ENCODE results near the gene CCDC138. TPM values are rescaled to one million over a fixed set of nuclear protein-coding genes. Genes with fewer than 3 reads are reported as not detected.
A peak's percentile ranks its signal among the peaks of the same experiment; 100 is the strongest.

Gene CCDC138
- total RNA-seq, 2 donors from 2014 or later = 29.7 to 30.2 TPM

GRCh38 chr2:108877506-108877905 lies 90.9 kb downstream of the CCDC138 start:
- H3K27me3 ChIP-seq (ENCODE audit: control insufficient read depth, insufficient read depth, low read length, poor library complexity, severe bottlenecking) = no peaks in the 10 kb centered on the region
- no peak overlapping the region for H3K4me3 Mint-ChIP-seq
- H3K36me3 ChIP-seq (ENCODE audit: control insufficient read depth, insufficient read depth, low read length) = peaks cover 26% of the 10 kb centered on the region
- H3K9me3 ChIP-seq (ENCODE audit: control insufficient read depth, low read length) = peaks cover 38% of the 10 kb centered on the region
- H3K27ac ChIP-seq (ENCODE audit: low read depth, low read length) = no peak overlapping the region
- peak; percentile 51 for TF ChIP-seq CTCF (conservative IDR thresholded peaks at IDR 0.05)
- H3K9me3 Mint-ChIP-seq = peaks cover 31% of the 10 kb centered on the region
- H3K4me3 ChIP-seq (ENCODE audit: low read length) = no peak overlapping the region
- H3K27me3 Mint-ChIP-seq (ENCODE audit: insufficient read depth) = no peaks in the 10 kb centered on the region
- no peak overlapping the region for H3K27ac Mint-ChIP-seq
- 96 to 97% methylated on average over 2 of the region's 2 CpGs for WGBS, 2 experiments (ENCODE audit: insufficient coverage in 1 of 2, insufficient read length in 1 of 2)
- DNase-seq = no peak
- H3K36me3 Mint-ChIP-seq (ENCODE audit: low read depth) = peaks cover 30% of the 10 kb centered on the region
- H3K4me1 ChIP-seq (ENCODE audit: control insufficient read depth, insufficient read depth, low read length) = no peaks in the 10 kb centered on the region
- H3K9ac ChIP-seq (ENCODE audit: extremely low read depth, low read length, poor library complexity, severe bottlenecking) = no peak overlapping the region
- no peaks in the 10 kb centered on the region for H3K4me1 Mint-ChIP-seq

GRCh38 chr2:108878276-108878675 lies 91.7 kb downstream of the CCDC138 start:
- Mint-ChIP-seq H3K4me1 (no peaks in the 10 kb centered on the region), H3K36me3 (ENCODE audit: low read depth) (peaks cover 28% of the 10 kb centered on the region)
- 0 to 46% methylated on average over 1 to 2 of the region's 2 CpGs for WGBS, 2 experiments (ENCODE audit: insufficient coverage in 1 of 2, insufficient read length in 1 of 2)

GRCh38 chr2:108884619-108885018 lies 98.0 kb downstream of the CCDC138 start:
- 74 to 85% methylated on average over 2 to 6 of the region's 6 CpGs for WGBS, 2 experiments (ENCODE audit: insufficient coverage in 1 of 2, insufficient read length in 1 of 2)
- Mint-ChIP-seq H3K4me1 (no peaks in the 10 kb centered on the region), H3K27ac (no peak overlapping the region), H3K27me3 (ENCODE audit: insufficient read depth) (no peaks in the 10 kb centered on the region), H3K9me3 (peaks cover 46% of the 10 kb centered on the region), H3K36me3 (ENCODE audit: low read depth) (peaks cover 7% of the 10 kb centered on the region), H3K4me3 (no peak overlapping the region)
- H3K4me1 ChIP-seq (ENCODE audit: control insufficient read depth, insufficient read depth, low read length) = no peaks in the 10 kb centered on the region
- H3K36me3 ChIP-seq (ENCODE audit: control insufficient read depth, insufficient read depth, low read length) = no peaks in the 10 kb centered on the region
- no peaks in the 10 kb centered on the region for H3K27me3 ChIP-seq (ENCODE audit: control insufficient read depth, insufficient read depth, low read length, poor library complexity, severe bottlenecking)
- H3K9me3 ChIP-seq (ENCODE audit: control insufficient read depth, low read length) = peaks cover 33% of the 10 kb centered on the region
- no peak overlapping the region for H3K27ac ChIP-seq (ENCODE audit: low read depth, low read length)
- H3K9ac ChIP-seq (ENCODE audit: extremely low read depth, low read length, poor library complexity, severe bottlenecking) = no peak overlapping the region
- H3K4me3 ChIP-seq (ENCODE audit: low read length) = no peak overlapping the region
- peak; percentile 59 for DNase-seq
- no peak for TF ChIP-seq CTCF (conservative IDR thresholded peaks at IDR 0.05)

More at GRCh38 chr2:108878276-108878675, 91.7 kb downstream of the CCDC138 start:
- no peaks in the 10 kb centered on the region for H3K4me1 ChIP-seq (ENCODE audit: control insufficient read depth, insufficient read depth, low read length)
- no peak overlapping the region for H3K27ac Mint-ChIP-seq
- no peak for TF ChIP-seq CTCF (conservative IDR thresholded peaks at IDR 0.05)
- no peak overlapping the region for H3K27ac ChIP-seq (ENCODE audit: low read depth, low read length)
- H3K27me3 Mint-ChIP-seq (ENCODE audit: insufficient read depth) = no peaks in the 10 kb centered on the region
- no peak overlapping the region for H3K9ac ChIP-seq (ENCODE audit: extremely low read depth, low read length, poor library complexity, severe bottlenecking)
- H3K9me3 ChIP-seq (ENCODE audit: control insufficient read depth, low read length) = peaks cover 40% of the 10 kb centered on the region
- no peak for DNase-seq
- H3K4me3 ChIP-seq (ENCODE audit: low read length) = no peak overlapping the region
- peaks cover 37% of the 10 kb centered on the region for H3K9me3 Mint-ChIP-seq
- H3K27me3 ChIP-seq (ENCODE audit: control insufficient read depth, insufficient read depth, low read length, poor library complexity, severe bottlenecking) = no peaks in the 10 kb centered on the region
- H3K36me3 ChIP-seq (ENCODE audit: control insufficient read depth, insufficient read depth, low read length) = peaks cover 26% of the 10 kb centered on the region
- no peak overlapping the region for H3K4me3 Mint-ChIP-seq
